HG02571 (cell line): ENCODE measurements around the gene PDE4DIP.
"Not testable (repeated sequence)": the region's sequence is repeated elsewhere in the genome, so short reads cannot be mapped to it uniquely, and the experiment has no call there.

Source experiments
- ATAC-seq: cut with Tn5 transposase; IDR thresholded peaks from one replicate; pipeline ENCODE4 v1.9.1; 2021; ENCODE audit warnings: mild to moderate bottlenecking, moderate library complexity; ENCODE audit not compliant: unreplicated experiment

PDE4DIP gene

GRCh38 chr1:148868924-148869633, 24.9 kb downstream of the PDE4DIP start:
- not testable (repeated sequence) for ATAC-seq

- not testable (repeated sequence) for ATAC-seq
Measured at GRCh38 chr1:148869634-148869961, 25.4 kb downstream of the PDE4DIP start.

- ATAC-seq: not testable (repeated sequence)
Measured at GRCh38 chr1:148874408-148875388, 30.5 kb downstream of the PDE4DIP start.

GRCh38 chr1:148879812-148880416, 35.7 kb downstream of the PDE4DIP start:
- ATAC-seq: not testable (repeated sequence)

- ATAC-seq: not testable (repeated sequence)
Measured at GRCh38 chr1:148881261-148881660, 37.0 kb downstream of the PDE4DIP start.

DNA sequence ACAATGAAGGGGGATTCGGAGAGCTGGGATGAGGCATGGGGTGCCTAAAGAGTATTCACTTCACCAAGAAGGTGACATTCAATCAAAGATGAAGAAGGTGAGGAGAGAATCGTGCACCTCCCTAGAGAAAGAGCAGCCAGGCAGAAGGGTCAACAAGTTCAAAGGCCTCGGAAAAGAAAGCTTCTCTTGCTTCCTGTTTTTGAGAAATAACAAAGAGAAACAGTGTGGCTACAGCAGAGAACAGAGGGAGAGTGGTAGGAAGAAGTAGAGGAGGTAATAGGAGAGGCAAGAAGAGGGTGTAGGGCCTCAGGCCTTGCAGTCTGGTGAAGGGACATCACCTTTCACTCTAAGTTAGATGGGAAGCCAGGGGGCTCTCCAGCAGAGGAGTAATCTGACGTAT, 41.0 kb downstream of the PDE4DIP start:
- not testable (repeated sequence) for ATAC-seq

- not testable (repeated sequence) for ATAC-seq
Measured at GRCh38 chr1:148886293-148886692, 42.1 kb downstream of the PDE4DIP start.

DNA sequence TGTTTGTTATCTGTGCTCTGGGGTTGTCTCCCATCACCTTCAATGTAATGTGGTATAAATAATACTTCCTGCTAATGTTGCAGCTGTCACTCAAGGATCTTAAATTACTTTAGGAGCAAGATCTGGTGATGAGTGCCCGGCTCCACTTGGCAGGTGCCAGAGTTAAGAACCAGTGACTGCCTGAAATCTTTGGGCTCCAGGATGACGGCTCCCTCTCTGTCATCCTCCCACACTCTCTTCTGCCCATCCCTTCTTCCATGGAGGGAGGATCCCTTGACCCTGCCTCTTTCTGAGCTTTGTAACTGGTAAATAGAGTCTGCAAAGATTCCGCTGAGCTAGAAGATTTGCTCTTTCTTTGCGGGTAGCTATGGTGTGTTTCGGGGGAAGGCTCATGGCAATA, 44.4 kb downstream of the PDE4DIP start:
- not testable (repeated sequence) for ATAC-seq

DNA sequence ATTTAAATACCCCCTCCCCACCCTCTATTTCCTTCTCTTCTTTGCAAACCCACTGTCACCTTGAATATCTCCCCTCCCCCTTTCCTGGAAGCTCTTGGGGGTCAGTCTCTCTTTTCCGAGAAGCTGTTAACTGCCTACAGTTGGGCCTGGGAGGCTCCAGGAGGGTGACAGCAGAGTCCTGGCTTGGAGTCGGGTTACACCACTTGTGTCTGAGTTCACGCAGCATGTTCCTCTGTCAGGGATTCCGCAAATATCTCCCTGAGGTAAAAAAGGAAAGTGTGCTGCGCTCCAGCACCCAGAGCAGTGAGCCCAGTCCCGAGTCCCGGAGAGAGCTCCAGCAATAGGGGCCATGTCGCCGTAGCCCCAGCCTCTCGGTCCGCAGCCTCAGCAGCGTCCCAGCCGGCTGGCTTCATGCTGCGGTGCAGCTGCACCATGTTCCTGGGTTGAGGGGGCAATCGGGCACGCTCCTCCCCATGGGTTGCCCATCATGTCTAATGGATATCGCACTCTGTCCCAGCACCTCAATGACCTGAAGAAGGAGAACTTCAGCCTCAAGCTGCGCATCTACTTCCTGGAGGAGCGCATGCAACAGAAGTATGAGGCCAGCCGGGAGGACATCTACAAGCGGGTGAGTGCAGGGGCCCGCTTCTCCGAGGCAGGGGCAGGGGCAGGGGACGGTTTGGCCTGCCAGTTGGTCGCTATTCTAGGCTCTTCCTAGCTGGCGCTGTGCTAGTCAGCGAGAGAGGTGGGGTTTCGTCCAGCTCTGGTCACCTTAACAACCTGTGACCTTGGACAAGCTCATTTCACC, 45.2 kb downstream of the PDE4DIP start:
- ATAC-seq: not testable (repeated sequence)

DNA sequence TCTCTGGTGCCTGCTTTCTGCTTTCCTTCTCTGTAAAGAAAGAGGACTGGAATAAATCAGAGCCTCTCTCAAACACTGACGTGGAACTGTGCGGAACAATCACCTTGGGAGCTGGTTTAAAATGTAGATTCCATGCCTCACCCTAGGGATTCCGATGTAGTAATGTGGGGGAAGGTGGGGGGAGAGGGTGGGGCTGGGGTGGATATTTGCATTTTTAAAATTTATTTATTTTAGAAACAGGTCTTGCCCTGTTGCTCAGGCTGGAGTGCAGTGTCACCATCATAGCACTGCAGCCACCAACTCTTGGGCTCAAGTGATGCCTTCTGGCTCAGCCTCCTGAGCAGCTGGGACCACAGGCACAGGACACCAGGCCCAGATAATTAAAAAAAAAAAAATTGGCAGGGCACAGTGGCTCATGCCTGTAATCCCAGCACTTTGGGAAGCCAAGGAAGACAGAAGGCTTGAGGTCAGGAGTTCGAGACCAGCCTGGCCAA, 45.9 kb downstream of the PDE4DIP start:
- ATAC-seq: not testable (repeated sequence)

DNA sequence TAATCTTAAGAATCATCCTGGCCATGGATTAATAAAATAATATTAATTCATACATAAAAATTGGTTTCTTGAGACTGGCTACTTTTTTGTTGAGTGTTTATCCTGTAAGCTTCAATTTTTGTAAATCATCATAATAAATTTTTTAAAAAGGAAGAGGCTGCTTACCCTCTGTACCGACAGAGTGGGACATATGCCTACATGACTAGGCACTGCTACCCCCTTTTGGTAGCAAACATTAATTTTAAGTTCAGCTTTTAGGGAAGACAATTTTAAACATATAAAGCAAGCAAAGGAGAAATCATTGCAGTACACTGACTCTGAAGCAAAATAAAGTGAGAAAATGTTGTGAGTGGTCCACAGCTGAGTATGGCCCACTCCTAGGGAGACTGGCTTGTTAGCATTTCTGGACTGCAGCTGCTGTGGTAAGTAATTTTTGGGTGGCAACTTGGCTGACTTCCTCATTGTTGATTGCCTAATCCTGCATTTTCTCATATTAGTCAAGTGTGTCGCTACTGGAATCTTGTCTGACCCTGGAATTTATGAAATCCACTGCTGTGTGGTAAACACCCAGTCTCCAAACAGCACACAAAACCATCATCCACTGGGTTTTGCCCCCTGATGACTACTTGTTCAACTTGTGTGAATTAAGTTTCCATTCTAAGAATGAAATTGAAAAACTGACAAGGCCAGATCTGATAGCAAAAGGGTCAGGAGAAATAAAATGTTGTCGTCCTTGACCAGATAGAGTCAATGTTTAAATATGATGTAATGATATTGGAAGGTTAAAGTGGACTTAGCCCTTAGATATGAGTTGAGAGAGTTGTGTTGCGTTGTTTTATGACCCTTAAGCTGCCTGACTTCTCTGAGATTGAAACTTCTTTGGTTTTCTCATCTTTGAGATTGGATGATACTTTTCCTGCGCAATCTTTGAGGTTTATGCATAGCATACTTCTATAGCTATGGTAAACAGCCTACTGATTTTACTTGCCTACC, 50.4 kb downstream of the PDE4DIP start:
- ATAC-seq: not testable (repeated sequence)

GRCh38 chr1:148900026-148900425, 55.8 kb downstream of the PDE4DIP start:
- ATAC-seq: not testable (repeated sequence)

- ATAC-seq: not testable (repeated sequence)
Measured at GRCh38 chr1:148900691-148901090, 56.5 kb downstream of the PDE4DIP start.

DNA sequence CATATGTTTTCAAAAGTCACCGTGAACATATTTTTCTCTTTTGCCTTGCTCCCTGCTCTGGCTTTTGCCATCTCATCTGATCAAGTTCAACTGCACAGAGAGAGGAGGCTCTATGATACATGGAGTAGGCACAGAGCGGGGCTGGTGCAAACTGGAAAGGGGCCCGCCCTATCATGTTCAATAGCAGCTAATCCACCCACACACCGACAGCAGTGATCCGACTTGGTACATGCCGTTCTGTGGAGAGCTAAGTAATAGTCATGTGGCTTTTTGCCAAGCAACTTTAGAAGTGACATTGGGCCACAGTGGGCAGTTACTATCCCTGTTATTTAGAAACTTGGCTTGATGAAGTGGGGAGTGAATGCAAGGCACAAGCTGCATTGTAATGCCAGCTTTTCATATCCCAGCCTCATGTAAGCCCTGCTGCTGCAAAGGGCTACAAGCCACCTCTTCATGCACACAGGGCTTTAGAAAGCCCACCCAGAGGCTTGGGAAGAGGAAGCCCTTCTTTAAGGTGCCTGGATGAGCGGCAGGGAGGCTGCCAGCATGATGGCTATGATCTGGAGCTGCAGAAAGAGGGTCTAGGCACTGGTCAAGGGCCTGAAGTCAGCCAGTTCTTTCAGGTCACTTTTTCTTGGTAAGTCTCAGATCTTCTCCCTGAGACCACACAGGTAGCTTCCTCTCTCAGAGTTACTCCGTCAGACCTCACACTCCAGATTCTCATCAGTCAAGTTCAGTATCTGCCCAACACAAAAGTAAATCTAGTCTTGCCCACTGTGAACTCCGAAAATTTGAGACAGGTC, 57.1 kb downstream of the PDE4DIP start:
- ATAC-seq: not testable (repeated sequence)

- ATAC-seq: not testable (repeated sequence)
Measured at GRCh38 chr1:148901953-148902341, 57.7 kb downstream of the PDE4DIP start.

GRCh38 chr1:148909219-148909826, 65.1 kb downstream of the PDE4DIP start:
- ATAC-seq: not testable (repeated sequence)

- not testable (repeated sequence) for ATAC-seq
Measured at GRCh38 chr1:148911303-148911928, 67.2 kb downstream of the PDE4DIP start.
